EL (cell line): Measurements from ENCODE around the gene PHLDA3.
"Not testable (repeated sequence)": the region's sequence is repeated elsewhere in the genome, so short reads cannot be mapped to it uniquely, and the experiment has no call there.

Experiments
- DNase-seq: peaks from one replicate; pipeline ENCODE4 v3.0.0-alpha.2; 2016

PHLDA3 gene

GRCh38 chr1:201503397-201504176, 34.6 kb upstream of the PHLDA3 start:
- DNase-seq, result peak; percentile 99

GRCh38 chr1:201502511-201502857, 33.5 kb upstream of the PHLDA3 start:
- no peak for DNase-seq

GRCh38 chr1:201501812-201502510, 33.0 kb upstream of the PHLDA3 start:
- DNase-seq, result no peak

GRCh38 chr1:201501144-201501543, 32.2 kb upstream of the PHLDA3 start:
- peak; percentile 51 for DNase-seq

GRCh38 chr1:201500670-201501120, 31.7 kb upstream of the PHLDA3 start:
- DNase-seq, result no peak

GRCh38 chr1:201499795-201500669, 31.0 kb upstream of the PHLDA3 start:
- no peak for DNase-seq

GRCh38 chr1:201499191-201499590, 30.2 kb upstream of the PHLDA3 start:
- no peak for DNase-seq

GRCh38 chr1:201498621-201499020, 29.6 kb upstream of the PHLDA3 start:
- DNase-seq, result no peak

- DNase-seq, result no peak
Measured at GRCh38 chr1:201497935-201498509, 29.0 kb upstream of the PHLDA3 start.

- DNase-seq, result no peak
Measured at GRCh38 chr1:201496296-201496690, 27.3 kb upstream of the PHLDA3 start.

- no peak for DNase-seq
Measured at GRCh38 chr1:201495551-201496295, 26.7 kb upstream of the PHLDA3 start.

- no peak for DNase-seq
Measured at GRCh38 chr1:201493757-201494617, 25.0 kb upstream of the PHLDA3 start.

GRCh38 chr1:201493026-201493656, 24.2 kb upstream of the PHLDA3 start:
- DNase-seq, result not testable (repeated sequence)

GRCh38 chr1:201491896-201492511, 23.0 kb upstream of the PHLDA3 start:
- DNase-seq, result no peak

GRCh38 chr1:201490708-201491131, 21.7 kb upstream of the PHLDA3 start:
- peak; percentile 58 for DNase-seq

GRCh38 chr1:201489643-201490261, 20.8 kb upstream of the PHLDA3 start:
- no peak for DNase-seq

GRCh38 chr1:201488830-201489589, 20.0 kb upstream of the PHLDA3 start:
- peak; percentile 99 for DNase-seq

- no peak for DNase-seq
Measured at GRCh38 chr1:201487742-201488141, 18.8 kb upstream of the PHLDA3 start.

- no peak for DNase-seq
Measured at GRCh38 chr1:201486187-201486586, 17.2 kb upstream of the PHLDA3 start.
